Neuronal stem cell (in vitro differentiated cells): ENCODE results near the gene SFMBT1.

Source experiments
- DNase-seq: peaks from one replicate; pipeline ENCODE4 v3.0.0-alpha.2; 2013; ENCODE audit warnings: low spot score
- H2AFZ ChIP-seq: one replicate; pipeline ENCODE4 v1.6.1; 2013; ENCODE audit warnings: mild to moderate bottlenecking, low read length, inconsistent platforms
- H2AK5ac ChIP-seq: 2 replicates; pipeline ENCODE4 v1.6.1; 2013; ENCODE audit warnings: low read depth, mild to moderate bottlenecking, inconsistent platforms, low read length, moderate library complexity, mixed read lengths
- H2BK120ac ChIP-seq: 2 replicates; pipeline ENCODE4 v1.6.1; 2013; ENCODE audit warnings: low read depth, mild to moderate bottlenecking, inconsistent platforms, low read length, moderate library complexity, mixed read lengths
- H2BK12ac ChIP-seq: one replicate; pipeline ENCODE4 v1.6.1; 2013; ENCODE audit warnings: low read length, inconsistent platforms
- H2BK15ac ChIP-seq: 2 replicates; pipeline ENCODE4 v1.6.1; 2013; ENCODE audit warnings: mild to moderate bottlenecking, low read length, inconsistent platforms, mixed read lengths
- H2BK5ac ChIP-seq: one replicate; pipeline ENCODE4 v1.6.1; 2013; ENCODE audit warnings: inconsistent platforms, mild to moderate bottlenecking, low read length, moderate library complexity
- H3K14ac ChIP-seq: one replicate; pipeline ENCODE4 v1.6.1; 2013; ENCODE audit warnings: low read length, inconsistent platforms
- H3K18ac ChIP-seq: 2 replicates; pipeline ENCODE4 v1.6.1; 2013; ENCODE audit warnings: low read length, inconsistent platforms
- H3K23ac ChIP-seq: 2 replicates; pipeline ENCODE4 v1.6.1; 2013; ENCODE audit warnings: low read depth, mild to moderate bottlenecking, mixed read lengths, low read length, inconsistent platforms; ENCODE audit not compliant: poor library complexity
- H3K27ac ChIP-seq: replicated peaks from 3 replicates; pipeline ENCODE4 v1.5.1; 2013; ENCODE audit warnings: low read length, inconsistent platforms
- H3K27me3 ChIP-seq, 3 experiments: 2 replicates each; pipeline ENCODE4 v1.6.1; 2013; ENCODE audit warnings: low read length in 3 of 3, mild to moderate bottlenecking in 2 of 3, inconsistent platforms in 1 of 3, low read depth in 1 of 3, mixed read lengths in 1 of 3, moderate library complexity in 1 of 3; ENCODE audit not compliant: control insufficient read depth in 3 of 3, insufficient read depth in 3 of 3
- H3K36me3 ChIP-seq, 2 donors: replicated peaks in 1 of 2; 2 replicates each; pipeline ENCODE4 v1.6.1; 2013; ENCODE audit warnings: low read length in 2 of 2; ENCODE audit not compliant: control insufficient read depth in 2 of 2, insufficient read depth in 2 of 2
- H3K4ac ChIP-seq: 2 replicates; pipeline ENCODE4 v1.6.1; 2013; ENCODE audit warnings: inconsistent platforms, mild to moderate bottlenecking, low read length, moderate library complexity
- H3K4me1 ChIP-seq, 2 donors: 1 replicate in 1 of 2; 2 replicates in 1 of 2; pipeline ENCODE4 v1.6.1; 2013; ENCODE audit warnings: low read length in 2 of 2, low read depth in 1 of 2; ENCODE audit not compliant: control insufficient read depth in 2 of 2, insufficient read depth in 1 of 2
- H3K4me2 ChIP-seq: one replicate; pipeline ENCODE4 v1.6.1; 2013; ENCODE audit warnings: mild to moderate bottlenecking, low read length, inconsistent platforms; ENCODE audit not compliant: insufficient read depth, poor library complexity, severe bottlenecking
- H3K4me3 ChIP-seq, 2 donors: 2 replicates each; pipeline ENCODE4 v1.5.1; 2013; ENCODE audit warnings: low read length in 2 of 2, mild to moderate bottlenecking in 2 of 2, inconsistent platforms in 1 of 2, moderate library complexity in 1 of 2
- H3K79me1 ChIP-seq: one replicate; pipeline ENCODE4 v1.6.1; 2013; ENCODE audit warnings: low read depth, mild to moderate bottlenecking, inconsistent platforms, low read length, moderate library complexity
- H3K9ac ChIP-seq: one replicate; pipeline ENCODE4 v1.6.1; 2013; ENCODE audit warnings: mild to moderate bottlenecking, low read depth, low read length, inconsistent platforms; ENCODE audit not compliant: poor library complexity
- H3K9me3 ChIP-seq, 2 donors: replicated peaks in 1 of 2; 2 replicates each; pipeline versions ENCODE3 to v1.6.1; 2013; ENCODE audit warnings: low read length in 2 of 2, mild to moderate bottlenecking in 2 of 2, inconsistent platforms in 1 of 2, low read depth in 1 of 2, mixed read lengths in 1 of 2, moderate library complexity in 1 of 2; ENCODE audit not compliant: control insufficient read depth in 2 of 2, insufficient read depth in 1 of 2
- H4K8ac ChIP-seq: one replicate; pipeline ENCODE4 v1.6.1; 2013; ENCODE audit warnings: low read depth, mild to moderate bottlenecking, inconsistent platforms, low read length, moderate library complexity
- H4K91ac ChIP-seq: one replicate; pipeline ENCODE4 v1.6.1; 2013; ENCODE audit warnings: low read length, low read depth, mild to moderate bottlenecking, inconsistent platforms; ENCODE audit not compliant: poor library complexity
- WGBS, 2 donors: extraction: QIAGEN DNeasy Blood & Tissue Kit; methylation state at CpG; one replicate each; pipeline ENCODE4 v1.1.7; 2013; ENCODE audit warnings: missing lambda C conversion rate in 2 of 2, mixed read lengths in 1 of 2; ENCODE audit not compliant: insufficient read length in 2 of 2, insufficient replicate concordance in 1 of 2; ENCODE audit errors: extremely low coverage in 2 of 2; 5-methylcytosine and 5-hydroxymethylcytosine counted together

The SFMBT1 gene

DNA sequence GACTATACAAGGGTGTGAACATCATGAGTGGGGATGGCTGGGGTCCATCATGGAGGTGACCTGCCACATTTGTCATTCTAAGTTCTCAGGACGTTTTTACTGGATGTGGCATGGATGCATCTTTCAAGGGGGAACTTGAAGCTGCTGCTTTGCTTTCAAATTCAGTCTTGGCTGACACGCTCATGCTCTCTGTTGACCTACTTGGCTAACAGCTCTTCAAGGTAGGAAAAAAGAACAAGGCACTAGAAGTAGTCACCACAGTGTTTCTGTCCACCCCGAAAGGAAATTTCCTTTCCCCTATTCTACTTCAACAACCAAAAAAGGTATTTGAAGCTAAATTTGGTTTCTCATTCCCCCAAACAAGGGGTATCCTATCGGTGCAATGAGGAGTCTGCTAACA, 163.5 kb downstream of the SFMBT1 start:
- no peak overlapping the region for H2BK12ac ChIP-seq
- no peak overlapping the region for H4K8ac ChIP-seq
- H3K18ac ChIP-seq: no peak overlapping the region
- H3K23ac ChIP-seq: no peak overlapping the region
- no peak overlapping the region for H2AK5ac ChIP-seq
- no peak overlapping the region for H2AFZ ChIP-seq
- H3K14ac ChIP-seq: no peak overlapping the region
- no peaks in the 10 kb centered on the region for H3K79me1 ChIP-seq
- DNase-seq: no peak
- WGBS, 2 donors: no CpG with 5 or more reads among the region's 4 CpGs
- H3K4me3 ChIP-seq: no peak overlapping the region
- peaks cover 0 to 1% of the 10 kb centered on the region in 2 donors for H3K4me1 ChIP-seq
- H3K27ac ChIP-seq: no peak overlapping the region
- no peak overlapping the region for H2BK5ac ChIP-seq
- no peak overlapping the region for H3K9ac ChIP-seq
- peaks cover 0 to 2% of the 10 kb centered on the region in 2 donors for H3K9me3 ChIP-seq
- no peak overlapping the region for H2BK120ac ChIP-seq
- H3K36me3 ChIP-seq: peaks cover 0 to 7% of the 10 kb centered on the region in 2 donors
- no peak overlapping the region for H3K4me2 ChIP-seq
- no peak overlapping the region for H4K91ac ChIP-seq
- H3K4ac ChIP-seq: no peak overlapping the region
- no peak overlapping the region for H2BK15ac ChIP-seq
- H3K27me3 ChIP-seq: no peaks in the 10 kb centered on the region

- no CpG with 5 or more reads among the region's 4 CpGs for WGBS, 2 donors
- no peak overlapping the region for H3K4me3 ChIP-seq
- DNase-seq: no peak
- H3K9me3 ChIP-seq: peaks cover 0 to 2% of the 10 kb centered on the region in 2 donors
- H2BK120ac ChIP-seq: no peak overlapping the region
- H3K36me3 ChIP-seq: peaks cover 0 to 7% of the 10 kb centered on the region in 2 donors
- no peak overlapping the region for H4K91ac ChIP-seq
- no peak overlapping the region for H2AK5ac ChIP-seq
- H3K18ac ChIP-seq: no peak overlapping the region
- no peak overlapping the region for H2BK12ac ChIP-seq
- H2BK5ac ChIP-seq: no peak overlapping the region
- no peak overlapping the region for H3K9ac ChIP-seq
- no peak overlapping the region for H3K4ac ChIP-seq
- no peak overlapping the region for H2AFZ ChIP-seq
- H3K4me2 ChIP-seq: no peak overlapping the region
- peaks cover 0 to 1% of the 10 kb centered on the region in 2 donors for H3K4me1 ChIP-seq
- H3K79me1 ChIP-seq: no peaks in the 10 kb centered on the region
- H3K27me3 ChIP-seq: no peaks in the 10 kb centered on the region
- H2BK15ac ChIP-seq: no peak overlapping the region
- no peak overlapping the region for H4K8ac ChIP-seq
- no peak overlapping the region for H3K14ac ChIP-seq
- H3K27ac ChIP-seq: no peak overlapping the region
- no peak overlapping the region for H3K23ac ChIP-seq
Measured at GRCh38 chr3:52881871-52882270, 164.0 kb downstream of the SFMBT1 start.

DNA sequence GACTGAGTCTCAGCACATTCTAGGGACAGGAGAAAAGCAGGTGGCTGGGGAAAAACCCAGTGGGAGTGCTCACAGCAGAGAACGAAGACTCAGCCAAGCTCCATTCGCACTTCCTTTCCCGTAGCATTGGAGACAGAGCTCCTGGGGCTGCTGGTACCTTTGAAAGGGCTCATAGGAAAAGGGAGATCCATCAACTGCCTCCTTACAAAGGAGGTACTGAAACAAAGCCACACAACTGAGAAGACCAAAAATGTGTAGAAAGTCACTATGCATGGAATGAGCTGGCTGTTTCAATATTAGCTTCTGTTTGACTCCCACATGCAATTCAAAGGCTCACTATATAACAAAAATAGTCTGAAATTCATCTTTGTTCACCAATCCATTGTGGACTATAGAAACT, 165.4 kb downstream of the SFMBT1 start:
- WGBS, 2 donors: no CpG with 5 or more reads among the region's 3 CpGs
- Histone ChIP-seq H2AK5ac (no peak overlapping the region), H2AFZ (no peak overlapping the region), H3K4me1 (peaks cover 0 to 6% of the 10 kb centered on the region in 2 donors), H3K9me3 (peaks cover 0 to 2% of the 10 kb centered on the region in 2 donors), H3K23ac (no peak overlapping the region), H2BK15ac (no peak overlapping the region), H3K18ac (no peak overlapping the region), H3K79me1 (peaks cover 2% of the 10 kb centered on the region), H3K4me3 (no peak overlapping the region), H2BK12ac (no peak overlapping the region), H3K4ac (no peak overlapping the region), H3K9ac (no peak overlapping the region), H3K4me2 (no peak overlapping the region), H3K27ac (no peak overlapping the region), H2BK120ac (no peak overlapping the region), H3K14ac (no peak overlapping the region), H4K91ac (no peak overlapping the region), H4K8ac (no peak overlapping the region), H3K36me3 (peaks cover 0 to 7% of the 10 kb centered on the region in 2 donors), H2BK5ac (no peak overlapping the region), H3K27me3 (no peaks in the 10 kb centered on the region)
- no peak for DNase-seq

DNA sequence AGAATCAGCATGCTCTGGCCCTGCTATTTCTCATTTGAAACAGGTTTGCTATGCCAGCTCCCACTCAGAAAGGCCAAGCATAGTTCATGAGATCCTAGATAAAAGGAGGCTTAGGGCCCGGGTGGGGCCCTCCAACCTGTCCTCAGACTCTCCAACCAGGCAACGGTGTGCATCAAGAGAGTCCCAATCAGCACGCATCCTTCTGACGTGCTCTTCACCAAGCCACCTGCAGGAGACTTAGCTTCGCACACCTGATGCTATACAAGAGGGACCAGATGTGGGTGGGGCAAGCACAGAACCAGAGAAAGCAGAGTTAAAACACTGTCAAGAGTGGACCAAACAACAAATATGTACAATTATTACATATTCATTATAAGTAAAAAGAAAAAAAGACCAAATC, 165.8 kb downstream of the SFMBT1 start:
- Histone ChIP-seq H3K4me3 (no peak overlapping the region), H3K14ac (no peak overlapping the region), H2BK15ac (no peak overlapping the region), H3K27ac (no peak overlapping the region), H3K4ac (no peak overlapping the region), H4K91ac (no peak overlapping the region), H3K79me1 (peaks cover 2% of the 10 kb centered on the region), H2BK12ac (no peak overlapping the region), H2AFZ (no peak overlapping the region), H3K36me3 (peaks cover 0 to 7% of the 10 kb centered on the region in 2 donors), H3K23ac (no peak overlapping the region), H3K4me1 (peaks cover 0 to 9% of the 10 kb centered on the region in 2 donors), H2BK120ac (no peak overlapping the region), H4K8ac (no peak overlapping the region), H2BK5ac (no peak overlapping the region), H3K9me3 (peaks cover 0 to 2% of the 10 kb centered on the region in 2 donors), H3K18ac (no peak overlapping the region), H3K4me2 (no peak overlapping the region), H2AK5ac (no peak overlapping the region), H3K9ac (no peak overlapping the region), H3K27me3 (no peaks in the 10 kb centered on the region)
- WGBS, 2 donors: no CpG with 5 or more reads among the region's 5 CpGs
- no peak for DNase-seq
